GM18508 (cell line): Measurements from ENCODE around the gene AKAP8.
"Not testable (repeated sequence)": the region's sequence is repeated elsewhere in the genome, so short reads cannot be mapped to it uniquely, and the experiment has no call there.

ENCODE experiments used
- ATAC-seq: cut with Tn5 transposase; IDR thresholded peaks from one replicate; pipeline ENCODE4 v1.9.1; 2021; ENCODE audit warnings: moderate number of reproducible peaks; ENCODE audit not compliant: insufficient read depth, unreplicated experiment

AKAP8 gene

DNA sequence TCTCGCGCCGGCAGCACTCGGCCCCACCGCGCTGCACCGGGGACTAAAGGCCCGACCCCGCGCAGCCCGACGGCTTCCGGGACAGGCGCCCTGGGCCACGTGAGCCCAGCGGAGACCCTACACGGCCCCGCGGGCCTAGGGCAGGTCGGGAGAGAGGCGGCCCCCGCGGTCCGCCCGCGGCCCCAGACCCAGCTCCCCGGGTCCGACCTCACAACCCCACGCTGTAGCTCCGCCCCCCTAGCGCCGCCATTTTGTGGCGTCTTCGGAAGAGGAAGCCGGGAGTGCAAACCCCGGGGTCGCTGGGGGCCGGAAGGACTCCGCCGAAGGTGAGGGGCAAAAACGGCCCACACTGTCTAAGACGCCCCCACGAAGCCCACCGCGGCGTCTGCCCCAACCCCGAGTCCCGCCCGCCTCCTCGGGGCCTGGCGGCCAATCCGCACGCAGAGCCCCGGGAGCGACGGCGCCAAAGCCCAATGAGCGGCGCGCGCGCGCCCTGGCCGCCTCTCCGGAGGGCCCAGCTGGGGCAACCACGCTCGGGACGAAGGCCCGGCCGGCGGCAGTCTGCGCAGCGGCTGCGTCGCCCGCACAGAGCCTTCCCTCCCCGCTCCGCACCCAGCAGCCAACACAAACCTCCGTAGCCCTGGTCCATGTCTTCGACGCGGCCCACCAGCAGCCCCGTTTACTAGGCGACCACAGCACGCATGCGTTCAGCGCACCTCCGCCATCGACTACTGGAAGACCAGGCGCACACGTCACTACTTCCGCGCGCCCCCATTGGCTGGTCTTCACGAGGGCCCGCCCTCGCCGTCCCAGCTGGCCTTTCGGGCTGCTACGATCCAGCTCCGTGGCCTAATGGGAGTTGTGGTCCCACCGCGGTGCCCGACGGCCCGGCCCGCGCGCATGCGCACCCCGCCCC is at the start of gene AKAP8:
Gene AKAP8 (minus strand): TSS at position 705 of the 916 bp plus-strand sequence. CDS start 56 bp downstream, at position 649.
- peak; percentile 53 for ATAC-seq

- ATAC-seq: no peak
Observed at GRCh38 chr19:15427991-15428471, 48.4 kb upstream of the AKAP8 start.

DNA sequence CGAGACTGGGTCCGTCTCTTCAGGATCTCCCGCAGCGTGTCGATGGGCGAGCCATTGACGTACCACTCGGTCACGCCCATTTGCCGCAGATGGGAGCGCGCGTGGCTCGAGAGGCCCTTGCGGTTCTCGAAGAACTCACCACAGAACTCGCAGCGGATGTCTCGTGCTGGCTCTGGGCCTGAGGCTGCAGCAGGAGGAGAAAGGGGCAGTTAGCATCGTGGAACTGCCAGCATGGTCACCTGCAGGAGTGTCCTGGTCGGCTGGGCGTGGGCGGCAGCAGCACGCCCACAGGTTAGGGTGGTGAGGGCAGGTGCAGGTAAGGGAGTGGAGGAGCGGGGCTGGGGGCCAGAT is 47.7 kb upstream of the AKAP8 start:
- ATAC-seq: no peak

GRCh38 chr19:15426485-15427349 is 47.1 kb upstream of the AKAP8 start:
- ATAC-seq: no peak

DNA sequence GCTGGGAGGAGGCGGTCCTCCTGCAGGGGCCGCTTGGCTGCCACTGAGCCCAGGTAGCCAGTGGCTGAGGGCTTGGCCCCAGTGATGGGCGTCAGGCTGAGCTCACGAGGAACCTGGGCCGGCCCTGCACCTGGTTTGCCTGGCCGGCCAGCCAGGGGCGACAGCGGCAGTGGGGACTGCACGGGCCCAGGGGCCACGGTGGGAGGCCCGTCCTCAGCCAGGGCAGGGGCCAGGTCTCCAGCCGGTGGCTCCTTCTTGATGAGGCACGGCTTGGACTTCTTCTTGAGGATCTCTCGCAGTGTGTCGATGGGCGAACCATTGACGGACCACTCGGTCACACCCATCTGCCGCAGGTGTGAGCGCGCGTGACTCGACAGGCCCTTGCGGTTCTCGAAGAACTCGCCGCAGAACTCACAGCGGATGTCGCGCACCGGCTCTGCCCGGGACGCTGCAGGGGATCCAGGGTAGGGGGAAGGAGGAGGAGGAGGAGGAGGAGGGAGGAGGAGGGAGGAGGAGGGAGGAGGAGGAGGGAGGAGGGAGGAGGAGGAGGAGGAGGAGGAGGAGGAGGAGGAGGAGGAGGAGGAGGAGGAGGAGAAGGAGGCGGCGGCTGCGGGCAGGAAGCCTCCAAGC is 45.8 kb upstream of the AKAP8 start:
- ATAC-seq: no peak

- no peak for ATAC-seq
Observed at GRCh38 chr19:15424692-15425272, 45.2 kb upstream of the AKAP8 start.

- ATAC-seq: no peak
Observed at GRCh38 chr19:15424121-15424520, 44.5 kb upstream of the AKAP8 start.

DNA sequence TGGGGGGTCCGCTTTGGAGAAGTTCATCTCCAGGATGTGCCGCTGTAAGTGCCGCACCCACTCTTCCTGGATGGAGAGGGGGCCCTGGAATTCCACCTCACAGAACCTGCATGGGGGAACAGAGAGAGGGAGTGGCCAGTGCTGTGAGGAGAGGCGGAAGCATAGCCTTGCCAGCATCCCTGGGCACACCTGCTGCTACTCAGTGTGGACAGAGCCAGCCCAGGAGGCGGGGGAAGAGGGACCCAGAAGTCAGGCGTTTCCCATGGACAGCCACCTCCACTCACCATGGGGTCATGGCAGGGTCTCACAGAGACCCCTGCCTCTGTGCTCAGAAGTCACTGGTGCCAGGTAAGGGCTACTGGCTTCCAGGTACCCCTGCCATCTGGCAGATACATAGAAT is 43.5 kb upstream of the AKAP8 start:
- no peak for ATAC-seq

DNA sequence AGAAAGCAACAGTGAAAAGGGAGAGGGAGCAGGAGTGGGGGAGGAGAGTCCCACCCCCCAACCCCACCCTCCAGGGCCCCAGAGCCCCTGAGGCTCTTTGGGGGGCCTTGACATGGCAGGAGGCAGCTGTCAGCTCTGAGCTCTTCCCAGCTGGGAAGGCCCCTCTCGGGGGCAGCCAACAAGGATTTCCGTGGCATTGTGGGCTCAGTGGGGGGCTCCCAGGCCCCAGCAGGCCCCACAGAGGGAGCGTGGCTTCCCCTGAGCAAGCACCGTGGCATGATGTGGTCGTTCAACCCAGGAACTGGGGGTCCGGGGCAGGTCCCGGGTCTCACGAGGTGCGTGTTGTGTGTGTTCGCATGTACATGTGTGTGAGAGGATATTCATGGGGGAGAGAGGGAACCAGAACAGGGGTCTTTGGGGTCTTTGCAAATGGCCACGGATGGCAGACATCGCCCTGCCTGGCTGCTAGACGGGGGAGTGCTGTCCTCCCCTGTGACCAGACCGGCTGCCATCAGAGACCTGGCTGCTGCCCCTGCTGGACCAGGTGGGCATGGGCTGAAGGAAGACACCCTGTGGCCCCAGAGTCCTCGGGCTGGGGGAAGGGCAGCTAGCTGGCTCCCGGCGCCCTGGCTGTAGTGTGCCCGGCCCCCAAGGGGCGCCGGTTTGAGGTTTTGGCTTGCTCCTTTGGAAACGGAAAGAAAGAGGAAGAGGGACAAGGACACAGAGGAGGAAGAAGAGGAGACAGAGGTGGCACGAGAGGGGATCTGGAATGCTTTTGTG is 42.9 kb upstream of the AKAP8 start:
- no peak for ATAC-seq

DNA sequence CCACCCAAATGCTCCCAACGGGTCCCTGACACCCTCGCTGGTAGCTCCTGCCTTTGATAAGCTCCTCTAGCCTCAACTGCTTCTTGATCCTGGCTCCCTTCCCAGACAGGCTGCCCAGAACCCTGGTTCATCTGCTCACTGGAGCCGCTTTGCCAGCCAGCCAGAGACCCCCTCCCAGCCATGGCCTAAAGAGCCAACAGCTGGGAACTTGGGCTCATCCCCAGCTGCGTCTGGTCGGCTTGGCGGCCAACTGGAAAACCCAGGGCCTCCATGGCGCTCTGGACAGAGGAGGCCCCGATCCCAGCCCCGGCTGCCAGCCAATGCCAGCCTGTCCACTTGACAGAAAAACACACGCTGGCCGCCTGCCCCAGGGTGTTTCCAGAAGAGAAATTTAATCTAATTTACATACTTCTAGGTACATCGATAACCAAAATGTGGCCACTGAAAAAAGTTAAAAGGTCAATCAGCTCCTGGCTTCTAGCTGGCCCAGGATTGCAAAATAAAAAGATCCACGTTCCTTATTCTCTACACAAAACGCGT is 42.2 kb upstream of the AKAP8 start:
- no peak for ATAC-seq

- no peak for ATAC-seq
Observed at GRCh38 chr19:15421136-15421695, 41.6 kb upstream of the AKAP8 start.

DNA sequence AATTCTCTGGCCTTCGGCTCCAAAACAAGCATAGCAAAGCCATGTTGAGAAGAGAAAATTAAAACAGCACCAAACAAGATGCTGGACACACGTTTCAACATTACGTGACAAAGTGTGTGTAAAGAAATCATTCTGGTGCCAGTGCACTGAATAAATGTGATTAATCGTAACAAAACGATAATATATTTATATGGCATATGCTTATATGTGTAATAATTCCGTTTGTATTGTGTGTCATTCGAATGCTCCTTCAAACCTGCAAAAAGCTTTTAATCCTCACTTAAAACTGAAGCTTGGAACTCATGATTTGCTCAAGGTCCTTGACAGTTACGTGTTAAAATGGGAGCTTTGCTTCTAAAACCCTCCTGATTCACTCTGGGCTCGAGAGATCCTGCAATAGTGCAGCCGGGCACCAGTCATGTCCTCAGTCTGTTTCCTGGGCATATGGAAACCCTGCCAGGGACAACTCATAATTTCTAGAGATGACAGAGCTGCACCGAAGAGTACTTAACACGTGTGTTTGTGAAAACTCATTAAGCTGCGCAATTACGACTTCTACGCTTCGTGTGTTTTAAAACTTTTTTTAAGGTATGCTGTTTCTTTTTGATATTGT is 39.9 kb upstream of the AKAP8 start:
- ATAC-seq: no peak

GRCh38 chr19:15418579-15419412 is 39.2 kb upstream of the AKAP8 start, which contains the start of gene AKAP8L:
AKAP8L (minus strand) TSS chr19:15418988; CDS start chr19:15418923, 65 bp downstream.
- ATAC-seq: peak; percentile 91

DNA sequence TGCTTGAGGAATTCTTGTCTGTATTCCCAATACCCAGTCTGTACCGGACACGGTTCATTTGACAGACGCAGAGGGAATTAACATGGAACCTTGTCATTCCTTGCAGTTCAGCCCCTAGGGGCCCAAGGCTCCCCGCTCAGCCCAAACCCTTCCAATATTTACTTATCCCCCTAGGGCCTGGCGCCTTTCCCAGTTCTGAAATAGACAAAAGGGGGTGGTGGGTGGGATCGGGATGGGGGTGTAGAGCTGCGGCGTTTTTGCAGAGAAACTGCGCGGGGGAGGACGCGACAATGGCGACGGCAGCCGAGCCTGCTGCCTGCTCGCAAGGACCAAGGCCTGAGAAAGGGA is 38.6 kb upstream of the AKAP8 start:
- no peak for ATAC-seq

- no peak for ATAC-seq
Observed at GRCh38 chr19:15417699-15418098, 38.1 kb upstream of the AKAP8 start.

DNA sequence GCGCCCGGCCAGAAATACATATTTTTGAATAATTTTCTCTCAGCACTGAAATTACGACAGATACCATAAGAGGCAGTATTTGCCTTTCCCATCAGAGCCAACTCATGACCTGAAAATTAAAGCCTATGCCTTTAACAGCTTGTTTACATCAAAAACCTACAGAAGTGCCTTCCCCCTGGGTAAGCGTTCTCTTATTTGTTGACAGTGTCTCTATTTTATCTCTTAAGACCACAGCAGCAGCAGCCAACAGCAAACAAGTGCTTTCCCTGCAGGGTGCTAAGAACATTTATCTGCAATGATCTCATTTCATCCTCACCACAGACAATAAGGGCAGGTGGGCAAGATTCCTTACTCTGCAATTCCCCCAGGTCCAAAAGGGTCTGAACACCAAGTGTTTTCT is 33.2 kb upstream of the AKAP8 start:
- ATAC-seq: no peak

GRCh38 chr19:15411351-15411750 is 31.8 kb upstream of the AKAP8 start:
- ATAC-seq: not testable (repeated sequence)

DNA sequence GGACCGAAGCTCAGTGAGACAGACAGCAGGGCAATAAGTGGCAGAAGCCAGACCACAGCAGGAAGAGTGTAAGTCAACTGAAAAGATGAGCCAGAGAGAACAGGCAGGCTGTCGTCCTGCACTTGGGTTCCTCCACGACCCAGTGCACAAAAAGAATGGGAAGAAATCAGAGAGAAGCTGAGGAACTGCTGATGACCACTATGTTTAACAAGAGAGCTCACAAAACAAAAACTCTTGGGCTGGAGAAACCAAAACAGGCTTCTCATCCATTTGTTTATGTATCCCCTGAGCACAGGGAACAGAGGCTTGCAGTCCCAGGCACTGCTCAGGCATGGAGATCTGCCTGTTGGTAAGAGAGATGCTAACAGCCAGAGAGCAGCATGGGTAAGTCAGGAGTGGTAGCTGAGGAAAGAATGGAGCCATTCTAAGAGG is 25.2 kb upstream of the AKAP8 start:
- no peak for ATAC-seq
